Measurements from ENCODE around the gene HOXD9. TPM values are rescaled to one million over a fixed set of nuclear protein-coding genes. Genes with fewer than 3 reads are reported as not detected.

Gene HOXD9
- total RNA-seq, 1 donor from 2014 or later: 1.5 TPM

DNA sequence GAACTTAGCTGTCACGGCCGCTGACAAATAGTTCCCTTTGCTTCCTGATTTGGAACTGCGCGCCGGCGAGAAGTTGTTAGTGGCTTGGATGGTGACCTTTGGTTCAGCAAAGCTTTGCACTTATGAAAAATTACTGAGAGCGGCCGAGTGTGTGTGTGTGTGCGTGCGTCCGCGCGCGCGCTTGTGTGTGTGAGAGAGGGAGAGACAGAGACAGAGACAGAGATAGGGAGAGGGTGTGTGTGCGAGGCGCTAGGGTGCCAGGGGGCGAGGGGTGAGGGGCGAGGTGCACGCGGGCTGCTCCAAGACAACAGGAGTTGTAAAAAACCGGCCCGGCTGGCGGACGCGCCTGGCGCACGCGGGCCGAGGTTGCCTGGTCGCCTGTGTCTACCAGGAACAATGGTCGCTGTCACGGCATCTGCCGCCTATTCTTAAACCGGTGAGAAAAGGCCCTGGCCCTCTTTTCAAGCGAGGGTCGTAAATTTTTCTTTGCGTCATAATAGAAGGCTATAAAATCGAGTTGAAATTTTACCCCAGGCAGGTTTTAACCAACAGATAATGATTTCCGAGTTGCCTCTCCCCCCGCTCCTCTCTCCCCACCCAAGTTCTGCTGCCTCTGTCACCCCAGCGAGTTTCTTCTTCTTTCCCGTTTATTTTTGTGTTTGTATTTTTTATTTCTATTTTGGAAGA lies 35.1 kb downstream of the HOXD9 start:
- DNase-seq (ENCODE audit: extremely low spot score, unreplicated experiment): no peak
- Mint-ChIP-seq H3K4me3 (peak overlapping the region; percentile 88), H3K4me1 (ENCODE audit: unreplicated experiment) (peaks cover 28% of the 10 kb centered on the region), H3K36me3 (peaks cover 16% of the 10 kb centered on the region), H3K27me3 (peaks cover 95% of the 10 kb centered on the region), H3K27ac (peak overlapping the region; percentile 83), H3K9me3 (no peaks in the 10 kb centered on the region)
- TF ChIP-seq, protein P1, sequence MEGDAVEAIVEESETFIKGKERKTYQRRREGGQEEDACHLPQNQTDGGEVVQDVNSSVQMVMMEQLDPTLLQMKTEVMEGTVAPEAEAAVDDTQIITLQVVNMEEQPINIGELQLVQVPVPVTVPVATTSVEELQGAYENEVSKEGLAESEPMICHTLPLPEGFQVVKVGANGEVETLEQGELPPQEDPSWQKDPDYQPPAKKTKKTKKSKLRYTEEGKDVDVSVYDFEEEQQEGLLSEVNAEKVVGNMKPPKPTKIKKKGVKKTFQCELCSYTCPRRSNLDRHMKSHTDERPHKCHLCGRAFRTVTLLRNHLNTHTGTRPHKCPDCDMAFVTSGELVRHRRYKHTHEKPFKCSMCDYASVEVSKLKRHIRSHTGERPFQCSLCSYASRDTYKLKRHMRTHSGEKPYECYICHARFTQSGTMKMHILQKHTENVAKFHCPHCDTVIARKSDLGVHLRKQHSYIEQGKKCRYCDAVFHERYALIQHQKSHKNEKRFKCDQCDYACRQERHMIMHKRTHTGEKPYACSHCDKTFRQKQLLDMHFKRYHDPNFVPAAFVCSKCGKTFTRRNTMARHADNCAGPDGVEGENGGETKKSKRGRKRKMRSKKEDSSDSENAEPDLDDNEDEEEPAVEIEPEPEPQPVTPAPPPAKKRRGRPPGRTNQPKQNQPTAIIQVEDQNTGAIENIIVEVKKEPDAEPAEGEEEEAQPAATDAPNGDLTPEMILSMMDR (conservative IDR thresholded peaks at IDR 0.05): no peak

DNA sequence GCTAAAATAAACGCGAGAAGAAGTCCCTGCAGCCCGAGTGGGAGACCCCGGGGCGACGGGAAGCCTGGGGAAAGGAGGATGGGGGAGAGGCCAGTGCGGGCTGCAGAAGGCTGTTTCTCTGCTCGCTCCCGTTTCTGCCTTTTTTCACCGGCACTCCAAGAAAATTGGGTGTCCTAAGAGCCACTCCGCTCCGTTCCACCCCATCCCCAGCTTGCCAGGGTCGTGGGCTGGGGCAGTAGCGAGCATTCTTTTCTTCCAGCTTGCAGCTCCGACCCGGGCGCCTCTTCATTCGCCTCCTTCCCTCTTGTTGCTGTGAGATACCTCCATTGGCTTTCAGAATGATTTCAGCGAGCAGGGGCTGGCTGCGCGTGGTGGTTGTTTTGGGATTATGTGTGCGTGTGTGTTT lies 35.7 kb downstream of the HOXD9 start:
- DNase-seq (ENCODE audit: extremely low spot score, unreplicated experiment): no peak
- peaks cover 93% of the 10 kb centered on the region for H3K27me3 Mint-ChIP-seq
- H3K4me3 Mint-ChIP-seq: peak overlapping the region; percentile 88
- peaks cover 31% of the 10 kb centered on the region for H3K4me1 Mint-ChIP-seq (ENCODE audit: unreplicated experiment)
- peak overlapping the region; percentile 83 for H3K27ac Mint-ChIP-seq
- no peaks in the 10 kb centered on the region for H3K9me3 Mint-ChIP-seq
- TF ChIP-seq, protein P1 (conservative IDR thresholded peaks at IDR 0.05): no peak
- peaks cover 16% of the 10 kb centered on the region for H3K36me3 Mint-ChIP-seq

GRCh38 chr2:176158855-176159662 lies 36.5 kb downstream of the HOXD9 start:
- Mint-ChIP-seq H3K9me3 (no peaks in the 10 kb centered on the region), H3K4me3 (peak overlapping the region; percentile 88), H3K27ac (peak overlapping the region; percentile 83), H3K4me1 (ENCODE audit: unreplicated experiment) (peaks cover 36% of the 10 kb centered on the region), H3K27me3 (peaks cover 93% of the 10 kb centered on the region), H3K36me3 (peaks cover 16% of the 10 kb centered on the region)
- TF ChIP-seq, protein P1 (conservative IDR thresholded peaks at IDR 0.05): no peak
- no peak for DNase-seq (ENCODE audit: extremely low spot score, unreplicated experiment)

- TF ChIP-seq, protein P1 (conservative IDR thresholded peaks at IDR 0.05): no peak
These were observed 37.2 kb downstream of the HOXD9 start for GRCh38 chr2:176159663-176160250.

DNA sequence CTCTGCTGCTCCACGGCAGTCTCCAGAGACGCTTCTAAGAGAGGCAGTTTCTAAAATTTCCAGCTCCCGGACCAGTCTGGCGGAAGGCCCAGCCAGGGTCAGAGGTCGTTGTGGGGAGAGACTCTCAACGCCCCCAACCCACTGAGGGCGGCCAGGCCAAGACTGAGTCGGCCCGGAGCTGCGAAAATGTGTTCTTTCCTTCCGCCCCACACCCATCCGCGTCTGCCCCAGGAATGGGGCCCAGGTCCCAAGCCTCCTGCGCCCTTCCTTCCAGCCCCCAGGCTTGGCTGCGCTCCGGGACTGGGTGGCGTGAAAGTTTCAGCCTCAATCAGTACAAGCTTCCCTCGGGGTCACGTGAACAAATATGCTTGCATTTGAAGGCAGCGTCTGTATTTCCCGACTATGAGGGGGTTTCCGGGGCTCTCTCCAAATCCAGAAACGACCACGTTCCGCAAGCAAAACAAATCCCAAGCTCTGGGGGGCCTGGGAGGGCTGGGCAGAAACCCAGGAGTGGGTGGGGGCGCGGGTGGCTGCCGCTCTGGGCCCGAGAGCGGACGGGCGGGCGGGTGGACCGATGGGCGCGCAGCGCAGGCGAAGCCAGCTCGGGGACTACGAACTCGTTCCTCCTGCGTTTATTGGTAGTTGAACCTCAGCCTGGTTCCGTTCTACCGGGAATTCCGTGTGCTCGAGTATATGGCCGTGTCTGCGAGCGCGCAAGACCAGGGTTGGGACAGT lies 37.9 kb downstream of the HOXD9 start:
- no peak for DNase-seq (ENCODE audit: extremely low spot score, unreplicated experiment)
- Mint-ChIP-seq H3K4me1 (ENCODE audit: unreplicated experiment) (peaks cover 40% of the 10 kb centered on the region), H3K36me3 (peaks cover 4% of the 10 kb centered on the region), H3K4me3 (peak overlapping the region; percentile 88), H3K27ac (peak overlapping the region; percentile 64), H3K9me3 (no peaks in the 10 kb centered on the region), H3K27me3 (peaks cover 93% of the 10 kb centered on the region)
- TF ChIP-seq, protein P1 (conservative IDR thresholded peaks at IDR 0.05): no peak

More at GRCh38 chr2:176159663-176160250, 37.2 kb downstream of the HOXD9 start:
- Mint-ChIP-seq H3K4me3 (peak overlapping the region; percentile 88), H3K9me3 (no peaks in the 10 kb centered on the region), H3K27ac (peak overlapping the region; percentile 74), H3K27me3 (peaks cover 93% of the 10 kb centered on the region), H3K36me3 (peaks cover 10% of the 10 kb centered on the region), H3K4me1 (ENCODE audit: unreplicated experiment) (peaks cover 39% of the 10 kb centered on the region)
- DNase-seq (ENCODE audit: extremely low spot score, unreplicated experiment): no peak
